Measurements from ENCODE around the gene TMEM259.

GRCh38 chr19:974564-975257 lies 46.2 kb downstream of the TMEM259 start:
- TF ChIP-seq CTCF (IDR thresholded peaks at IDR 0.05) (no peak), POLR2A (IDR thresholded peaks at IDR 0.05) (no peak)

Measured in esophagus squamous epithelium (tissue), 4 donors.